Hepatocyte (in vitro differentiated cells): ENCODE measurements around the gene NAA38. TPM values are rescaled to one million over a fixed set of nuclear protein-coding genes. Genes with fewer than 3 reads are reported as not detected.

Experiments used
- DNase-seq: peaks from one replicate; pipeline ENCODE4 v3.0.0-alpha.2; 2016; ENCODE audit warnings: low spot score
- H2AFZ ChIP-seq: fragments of 200-600 bp; sonication (generic); 2 replicates; pipeline ENCODE4 v1.6.0; 2016; ENCODE audit warnings: antibody characterized with exemption, mild to moderate bottlenecking
- H3K27ac ChIP-seq: fragments of 200-600 bp; sonication (generic); 2 replicates; pipeline ENCODE4 v1.5.1; 2016; ENCODE audit warnings: mild to moderate bottlenecking
- H3K27me3 ChIP-seq: fragments of 200-600 bp; sonication (generic); 2 replicates; pipeline ENCODE4 v1.6.1; 2016
- H3K36me3 ChIP-seq: fragments of 200-600 bp; sonication (generic); replicated peaks from 2 replicates; pipeline ENCODE4 v1.5.1; 2016; ENCODE audit warnings: low read depth; ENCODE audit not compliant: insufficient read depth
- H3K4me1 ChIP-seq: fragments of 200-600 bp; sonication (generic); 2 replicates; pipeline ENCODE4 v1.5.1; 2016; ENCODE audit warnings: mild to moderate bottlenecking, moderate library complexity; ENCODE audit not compliant: insufficient read depth
- H3K4me2 ChIP-seq: fragments of 200-600 bp; sonication (generic); 2 replicates; pipeline ENCODE4 v1.6.0; 2016
- H3K4me3 ChIP-seq: fragments of 200-600 bp; sonication (generic); 2 replicates; pipeline ENCODE4 v1.5.1; 2016; ENCODE audit warnings: mild to moderate bottlenecking
- H3K79me2 ChIP-seq: fragments of 200-600 bp; sonication (generic); 2 replicates; pipeline ENCODE4 v1.6.0; 2017; ENCODE audit warnings: mild to moderate bottlenecking
- H3K9me2 ChIP-seq: fragments of 200-600 bp; sonication (generic); replicated peaks from 2 replicates; pipeline ENCODE4 v1.6.0; 2017; ENCODE audit warnings: mild to moderate bottlenecking; ENCODE audit not compliant: insufficient read depth
- H3K9me3 ChIP-seq: fragments of 200-600 bp; sonication (generic); 2 replicates; pipeline ENCODE4 v1.5.1; 2016; ENCODE audit warnings: low read depth, mild to moderate bottlenecking
- H4K20me1 ChIP-seq: fragments of 200-600 bp; sonication (generic); 2 replicates; pipeline ENCODE4 v1.6.0; 2016; ENCODE audit warnings: mild to moderate bottlenecking; ENCODE audit not compliant: insufficient read depth, poor library complexity, severe bottlenecking
- EZH2 ChIP-seq: fragments of 200-600 bp; sonication (generic); IDR thresholded peaks from 2 replicates; pipeline ENCODE4 v1.6.1; 2016; ENCODE audit warnings: antibody characterized with exemption, mild to moderate bottlenecking, borderline replicate concordance
- EZH2phosphoT487 ChIP-seq: fragments of 200-600 bp; sonication (generic); IDR thresholded peaks from one replicate; pipeline ENCODE4 v1.6.1; 2018; ENCODE audit warnings: antibody characterized with exemption, mild to moderate bottlenecking, low read depth, moderate library complexity; ENCODE audit not compliant: unreplicated experiment, severe bottlenecking
- WGBS: methylation state at CpG from one replicate; pipeline ENCODE4 v1.1.6; 2016; ENCODE audit warnings: low lambda C conversion rate; ENCODE audit errors: missing lambda C conversion rate; 5-methylcytosine and 5-hydroxymethylcytosine counted together
- polyA plus RNA-seq: library from polyadenylated mRNA; unstranded; fragments of >200 nt; fragmentation: Nextera tagmentation; extraction: Ambion mirVana; gene quantifications from 2 replicates; pipeline ENCODE4 v1.2.1, GENCODE V29; 2016
- total RNA-seq: library from RNA; depleted of rRNA; stranded (reverse); fragments of >200 nt; gene quantifications from 2 replicates; pipeline ENCODE4 v1.2.3, GENCODE V29; 2014
- TF ChIP-seq, protein P1 (sequence below): fragments of 200-600 bp; sonication (generic); IDR thresholded peaks from 2 replicates; pipeline ENCODE4 v1.5.1; 2016; ENCODE audit warnings: antibody characterized with exemption, mild to moderate bottlenecking; ENCODE audit not compliant: poor library complexity

Gene NAA38
- total and polyA plus RNA-seq, 2 experiments from 2014 or later, result 66.0 to 147 TPM

DNA sequence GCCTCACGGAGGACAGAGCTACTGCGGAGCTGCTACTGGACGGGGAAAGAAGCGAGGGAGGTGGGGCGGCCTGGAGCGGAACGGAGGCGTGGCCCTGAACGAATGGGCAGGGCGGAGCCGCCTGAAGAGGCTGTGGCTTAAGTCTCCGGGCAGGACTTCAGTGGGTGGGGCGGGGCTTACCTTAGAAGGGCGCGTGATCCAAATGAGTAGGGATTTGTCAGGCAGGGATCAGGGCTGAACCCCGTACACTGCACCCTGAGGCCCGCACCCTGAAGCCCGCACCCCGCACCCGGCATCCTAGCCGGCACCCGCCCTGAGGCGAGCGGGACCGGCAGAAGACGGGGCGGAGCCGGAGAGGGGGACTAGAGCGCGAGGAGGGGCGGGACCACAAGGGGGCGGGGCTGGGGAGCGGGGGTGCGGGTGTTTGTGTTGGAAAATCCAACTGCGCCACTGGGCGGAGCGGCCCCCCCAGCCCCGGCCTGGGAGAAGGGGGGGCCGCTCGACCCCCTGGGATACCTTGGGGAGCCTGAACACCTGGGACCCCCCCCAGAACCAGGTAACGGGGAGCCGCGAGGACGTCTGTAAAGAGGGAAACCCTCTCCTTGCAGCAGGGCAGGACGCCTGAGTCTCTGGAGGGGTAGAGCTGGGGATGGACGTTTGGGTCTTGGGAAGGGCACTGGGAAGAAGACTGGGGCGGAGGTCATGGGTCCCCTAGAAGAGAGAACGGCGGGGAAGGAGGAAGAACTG is 23.4 kb downstream of the NAA38 start, which contains the start of gene KDM6B:
Gene KDM6B, plus strand, starts transcription at position 423 of the 747 bp plus-strand sequence. CDS start 11,338 bp downstream, outside the sequence.
- peak; percentile 98 for DNase-seq
- peaks cover 13% of the 10 kb centered on the region for H3K79me2 ChIP-seq
- WGBS, result 2% methylated on average over 28 of the region's 49 CpGs
- no peaks in the 10 kb centered on the region for H3K9me3 ChIP-seq
- no peaks in the 10 kb centered on the region for H3K36me3 ChIP-seq
- peak within 1 kb of the TSS; percentile 57 for H2AFZ ChIP-seq
- no peaks in the 10 kb centered on the region for H3K9me2 ChIP-seq
- peak within 1 kb of the TSS; percentile 93 for H3K4me2 ChIP-seq
- no peak for TF ChIP-seq EZH2
- TF ChIP-seq, protein P1, sequence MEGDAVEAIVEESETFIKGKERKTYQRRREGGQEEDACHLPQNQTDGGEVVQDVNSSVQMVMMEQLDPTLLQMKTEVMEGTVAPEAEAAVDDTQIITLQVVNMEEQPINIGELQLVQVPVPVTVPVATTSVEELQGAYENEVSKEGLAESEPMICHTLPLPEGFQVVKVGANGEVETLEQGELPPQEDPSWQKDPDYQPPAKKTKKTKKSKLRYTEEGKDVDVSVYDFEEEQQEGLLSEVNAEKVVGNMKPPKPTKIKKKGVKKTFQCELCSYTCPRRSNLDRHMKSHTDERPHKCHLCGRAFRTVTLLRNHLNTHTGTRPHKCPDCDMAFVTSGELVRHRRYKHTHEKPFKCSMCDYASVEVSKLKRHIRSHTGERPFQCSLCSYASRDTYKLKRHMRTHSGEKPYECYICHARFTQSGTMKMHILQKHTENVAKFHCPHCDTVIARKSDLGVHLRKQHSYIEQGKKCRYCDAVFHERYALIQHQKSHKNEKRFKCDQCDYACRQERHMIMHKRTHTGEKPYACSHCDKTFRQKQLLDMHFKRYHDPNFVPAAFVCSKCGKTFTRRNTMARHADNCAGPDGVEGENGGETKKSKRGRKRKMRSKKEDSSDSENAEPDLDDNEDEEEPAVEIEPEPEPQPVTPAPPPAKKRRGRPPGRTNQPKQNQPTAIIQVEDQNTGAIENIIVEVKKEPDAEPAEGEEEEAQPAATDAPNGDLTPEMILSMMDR, result no peak
- TF ChIP-seq EZH2phosphoT487, result no peak
- H3K4me3 ChIP-seq, result peak within 1 kb of the TSS; percentile 51
- H3K27ac ChIP-seq, result peak within 1 kb of the TSS; percentile 95
- peaks cover 5% of the 10 kb centered on the region for H4K20me1 ChIP-seq
- no peaks in the 10 kb centered on the region for H3K27me3 ChIP-seq
- H3K4me1 ChIP-seq, result peaks cover 12% of the 10 kb centered on the region

DNA sequence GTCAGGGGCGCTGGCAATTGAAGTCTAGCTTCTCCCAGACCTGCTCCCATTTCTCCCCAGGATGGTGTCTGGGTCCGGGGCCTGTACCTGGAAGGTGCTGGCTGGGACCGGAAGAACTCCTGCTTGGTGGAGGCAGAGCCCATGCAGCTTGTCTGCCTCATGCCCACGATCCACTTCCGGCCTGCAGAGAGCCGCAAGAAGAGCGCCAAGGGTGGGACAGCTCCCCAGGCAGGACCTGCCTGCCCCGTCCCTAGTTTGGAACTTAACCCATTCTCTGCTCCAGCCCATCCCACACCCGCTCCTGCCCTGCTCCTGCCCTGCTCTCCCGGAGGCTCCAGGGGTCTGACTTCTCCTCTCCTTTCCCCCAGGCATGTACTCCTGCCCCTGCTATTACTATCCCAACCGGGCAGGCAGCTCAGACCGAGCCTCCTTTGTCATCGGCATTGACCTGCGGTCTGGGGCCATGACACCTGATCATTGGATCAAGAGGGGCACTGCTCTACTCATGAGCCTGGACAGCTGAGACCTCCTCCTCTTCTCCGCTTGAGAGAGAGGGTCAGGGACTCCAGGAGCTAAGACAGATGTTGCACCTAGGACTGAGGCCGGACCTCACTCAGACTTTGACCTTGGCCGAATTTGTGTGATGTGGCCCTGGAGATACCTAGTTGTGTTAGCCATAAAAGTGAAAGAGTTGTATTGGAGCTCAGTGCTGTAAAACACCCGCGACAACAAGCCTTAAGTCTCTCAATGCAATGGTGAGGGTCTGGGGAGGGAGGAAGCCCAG is 24.2 kb downstream of the NAA38 start:
- WGBS, result 60% methylated on average over 19 of the region's 19 CpGs
- H3K4me3 ChIP-seq, result no peak overlapping the region
- peaks cover 6% of the 10 kb centered on the region for H3K4me1 ChIP-seq
- H3K9me2 ChIP-seq, result no peaks in the 10 kb centered on the region
- no peaks in the 10 kb centered on the region for H3K9me3 ChIP-seq
- H3K4me2 ChIP-seq, result peak overlapping the region; percentile 93
- H3K27ac ChIP-seq, result peak overlapping the region; percentile 28
- TF ChIP-seq EZH2phosphoT487, result no peak
- TF ChIP-seq, protein P1, result no peak
- TF ChIP-seq EZH2, result no peak
- DNase-seq, result peak; percentile 3
- H3K27me3 ChIP-seq, result no peaks in the 10 kb centered on the region
- H4K20me1 ChIP-seq, result no peaks in the 10 kb centered on the region
- peaks cover 7% of the 10 kb centered on the region for H3K79me2 ChIP-seq
- H3K36me3 ChIP-seq, result no peaks in the 10 kb centered on the region
- H2AFZ ChIP-seq, result peak overlapping the region; percentile 57

DNA sequence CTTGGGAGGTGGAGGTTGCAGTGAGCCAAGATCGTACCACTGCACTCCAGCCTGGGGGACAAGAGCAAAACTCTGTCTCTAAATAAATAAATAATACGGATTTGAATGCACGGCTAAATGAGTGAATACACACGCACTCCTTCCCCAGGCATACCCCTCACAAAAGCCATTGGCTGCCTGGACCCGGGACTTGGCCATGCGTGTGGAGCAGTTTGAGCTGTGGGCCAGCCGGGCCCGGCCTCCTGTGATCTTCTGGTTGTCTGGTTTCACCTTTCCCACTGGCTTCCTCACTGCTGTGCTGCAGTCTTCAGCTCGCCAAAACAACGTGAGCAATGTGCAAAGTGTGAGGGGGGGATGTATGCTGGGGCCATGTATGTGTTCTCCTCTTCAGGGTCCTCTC is 24.9 kb downstream of the NAA38 start:
- TF ChIP-seq EZH2, result no peak
- TF ChIP-seq EZH2phosphoT487, result no peak
- TF ChIP-seq, protein P1, result no peak
- peaks cover 6% of the 10 kb centered on the region for H3K4me1 ChIP-seq
- no peaks in the 10 kb centered on the region for H3K27me3 ChIP-seq
- peaks cover 2% of the 10 kb centered on the region for H3K79me2 ChIP-seq
- no peak overlapping the region for H3K4me2 ChIP-seq
- peak; percentile 3 for DNase-seq
- no peaks in the 10 kb centered on the region for H3K9me3 ChIP-seq
- WGBS, result 78% methylated on average over 10 of the region's 10 CpGs
- H4K20me1 ChIP-seq, result no peaks in the 10 kb centered on the region
- H3K9me2 ChIP-seq, result no peaks in the 10 kb centered on the region
- H3K36me3 ChIP-seq, result no peaks in the 10 kb centered on the region
- H2AFZ ChIP-seq, result no peak overlapping the region
- H3K27ac ChIP-seq, result no peak overlapping the region
- no peak overlapping the region for H3K4me3 ChIP-seq
